Tibial nerve (tissue), 4 donors: Measurements from ENCODE around the gene IL16. TPM values are rescaled to one million over a fixed set of nuclear protein-coding genes. Genes with fewer than 3 reads are reported as not detected.

Experiments used
- DNase-seq, 2 donors: peaks; one replicate each; pipeline ENCODE4 v3.0.0-alpha.2; 2019; ENCODE audit warnings: low spot score in 2 of 2
- H3K27ac ChIP-seq, 4 donors: fragments of 200-600 bp; sonication (generic) in 3 of 4; one replicate each; pipeline ENCODE4 v1.5.1; 2017 to 2019; ENCODE audit warnings: mild to moderate bottlenecking in 1 of 4
- H3K27me3 ChIP-seq, 2 donors: fragments of 200-600 bp; sonication (generic) in 1 of 2; one replicate each; pipeline versions ENCODE4 v1.5.1 to v1.6.0; 2017 to 2019
- H3K36me3 ChIP-seq, 3 donors: fragments of 200-600 bp; sonication (generic); one replicate each; pipeline ENCODE4 v1.5.1; 2018 to 2019
- H3K4me1 ChIP-seq, 4 donors: fragments of 200-600 bp; sonication (generic) in 3 of 4; one replicate each; pipeline ENCODE4 v1.5.1; 2017 to 2019
- H3K4me3 ChIP-seq, 4 donors: fragments of 200-600 bp; sonication (generic) in 3 of 4; one replicate each; pipeline ENCODE4 v1.5.1; 2017 to 2019; ENCODE audit warnings: mild to moderate bottlenecking in 1 of 4, moderate library complexity in 1 of 4
- H3K9me3 ChIP-seq, 4 donors: fragments of 200-600 bp; sonication (generic) in 3 of 4; one replicate each; pipeline ENCODE4 v1.5.1; 2017 to 2019
- CTCF ChIP-seq, 5 experiments: fragments of 200-600 bp in 3 of 5; fragments of 450-650 bp in 2 of 5; sonication (generic) in 3 of 5; IDR thresholded peaks; one replicate each; pipeline ENCODE4 v1.5.1; 2016 to 2019; ENCODE audit warnings: antibody characterized with exemption in 5 of 5, mild to moderate bottlenecking in 3 of 5, moderate library complexity in 2 of 5
- EP300 ChIP-seq, 2 donors: sonication (generic); formaldehyde crosslinking; IDR thresholded peaks; one replicate each; pipeline ENCODE4 v1.6.1; 2017; ENCODE audit warnings: antibody characterized with exemption in 2 of 2, mild to moderate bottlenecking in 1 of 2
- POLR2A ChIP-seq, 2 donors: fragments of 450-650 bp; IDR thresholded peaks; one replicate each; pipeline ENCODE4 v1.6.1; 2017; ENCODE audit warnings: antibody characterized with exemption in 2 of 2, mild to moderate bottlenecking in 2 of 2, moderate library complexity in 2 of 2
- WGBS, 2 donors: methylation state at CpG; one replicate each; pipeline ENCODE4 v1.1.5; 2018; 5-methylcytosine and 5-hydroxymethylcytosine counted together
- total RNA-seq, 4 donors: library from RNA; depleted of rRNA; stranded (reverse); fragments of >200 nt; gene quantifications; one replicate each; pipeline ENCODE4 v1.1.0, GENCODE V29; 2016

The IL16 gene
- total RNA-seq, 4 donors from 2014 or later = 69.3 to 80.2 (median 75.1) TPM

GRCh38 chr15:81161160-81161673 is 35.5 kb upstream of the IL16 start:
- no peak overlapping the region for H3K4me3 ChIP-seq
- H3K36me3 ChIP-seq = no peaks in the 10 kb centered on the region
- WGBS, 2 donors = 43 to 48% methylated on average over 4 of the region's 4 CpGs
- H3K4me1 ChIP-seq = peaks cover 0 to 47% (median 12%) of the 10 kb centered on the region in 4 donors
- TF ChIP-seq EP300 (IDR thresholded peaks at IDR 0.05) (no peak), POLR2A (IDR thresholded peaks at IDR 0.05) (no peak), CTCF (IDR thresholded peaks at IDR 0.05) (no peak)
- DNase-seq = no peak
- no peaks in the 10 kb centered on the region for H3K27me3 ChIP-seq
- no peaks in the 10 kb centered on the region for H3K9me3 ChIP-seq
- peak overlapping the region in 3 of 4 donors; percentile 40 to 72 (median 67) for H3K27ac ChIP-seq

GRCh38 chr15:81161851-81162250 is 34.8 kb upstream of the IL16 start:
- H3K27ac ChIP-seq = peak overlapping the region in 2 of 4 donors; percentile 37 to 72
- TF ChIP-seq CTCF (IDR thresholded peaks at IDR 0.05) = no peak
- no peak for TF ChIP-seq EP300 (IDR thresholded peaks at IDR 0.05)
- TF ChIP-seq POLR2A (IDR thresholded peaks at IDR 0.05) = no peak
- no peak for DNase-seq
- peaks cover 0 to 46% (median 14%) of the 10 kb centered on the region in 4 donors for H3K4me1 ChIP-seq
- 34 to 52% methylated on average over 7 of the region's 7 CpGs for WGBS, 2 donors
- H3K9me3 ChIP-seq = no peaks in the 10 kb centered on the region
- H3K36me3 ChIP-seq = no peaks in the 10 kb centered on the region
- H3K27me3 ChIP-seq = no peaks in the 10 kb centered on the region
- no peak overlapping the region for H3K4me3 ChIP-seq

GRCh38 chr15:81163961-81164800 is 32.5 kb upstream of the IL16 start:
- 77 to 82% methylated on average over 3 of the region's 3 CpGs for WGBS, 2 donors

GRCh38 chr15:81165535-81165934 is 31.1 kb upstream of the IL16 start:
- Histone ChIP-seq H3K27ac (no peak overlapping the region), H3K4me3 (no peak overlapping the region), H3K36me3 (no peaks in the 10 kb centered on the region), H3K4me1 (peaks cover 0 to 53% (median 14%) of the 10 kb centered on the region in 4 donors), H3K27me3 (no peaks in the 10 kb centered on the region), H3K9me3 (no peaks in the 10 kb centered on the region)
- 75 to 76% methylated on average over 3 of the region's 3 CpGs for WGBS, 2 donors
- no peak for DNase-seq
- no peak for TF ChIP-seq POLR2A (IDR thresholded peaks at IDR 0.05)
- no peak for TF ChIP-seq CTCF (IDR thresholded peaks at IDR 0.05)

More at GRCh38 chr15:81163961-81164800, 32.5 kb upstream of the IL16 start:
- no peak for DNase-seq
- Histone ChIP-seq H3K36me3 (no peaks in the 10 kb centered on the region), H3K4me3 (no peak overlapping the region), H3K27ac (no peak overlapping the region), H3K4me1 (peaks cover 0 to 52% (median 15%) of the 10 kb centered on the region in 4 donors), H3K27me3 (no peaks in the 10 kb centered on the region), H3K9me3 (no peaks in the 10 kb centered on the region)
- no peak for TF ChIP-seq EP300 (IDR thresholded peaks at IDR 0.05)
- no peak for TF ChIP-seq POLR2A (IDR thresholded peaks at IDR 0.05)
- no peak for TF ChIP-seq CTCF (IDR thresholded peaks at IDR 0.05)

GRCh38 chr15:81166636-81167305 is 29.9 kb upstream of the IL16 start:
- no peak for DNase-seq
- TF ChIP-seq CTCF (IDR thresholded peaks at IDR 0.05) (no peak), EP300 (IDR thresholded peaks at IDR 0.05) (no peak), POLR2A (IDR thresholded peaks at IDR 0.05) (no peak)
- Histone ChIP-seq H3K4me1 (peaks cover 0 to 53% (median 4%) of the 10 kb centered on the region in 4 donors), H3K4me3 (no peak overlapping the region), H3K27ac (peak overlapping the region in 2 of 4 donors; percentile 59 to 69), H3K27me3 (no peaks in the 10 kb centered on the region), H3K9me3 (no peaks in the 10 kb centered on the region), H3K36me3 (no peaks in the 10 kb centered on the region)
- 63% methylated on average over 3 of the region's 3 CpGs for WGBS, 2 donors
